Trophoblast cell (in vitro differentiated cells and primary cell): ENCODE measurements around the gene IQCF5.
A peak's percentile ranks its signal among the peaks of the same experiment; 100 is the strongest.
"Not testable (repeated sequence)": the region's sequence is repeated elsewhere in the genome, so short reads cannot be mapped to it uniquely, and the experiment has no call there.

Experiments
- DNase-seq, 2 donors: peaks; one replicate each; pipeline ENCODE4 v3.0.0-alpha.2; 2016
- H2AFZ ChIP-seq: 2 replicates; pipeline ENCODE4 v1.6.1; 2013; ENCODE audit warnings: low read length, moderate library complexity, mild to moderate bottlenecking; ENCODE audit not compliant: insufficient read depth, poor library complexity
- H2AK5ac ChIP-seq: 2 replicates; pipeline ENCODE4 v1.6.1; 2013; ENCODE audit warnings: mild to moderate bottlenecking, low read length
- H2BK120ac ChIP-seq: 2 replicates; pipeline ENCODE4 v1.6.1; 2013; ENCODE audit warnings: low read length, mild to moderate bottlenecking, moderate library complexity; ENCODE audit not compliant: insufficient read depth, poor library complexity
- H2BK12ac ChIP-seq: 2 replicates; pipeline ENCODE4 v1.6.1; 2013; ENCODE audit warnings: mild to moderate bottlenecking, low read length, moderate library complexity
- H2BK5ac ChIP-seq: 2 replicates; pipeline ENCODE4 v1.6.1; 2013; ENCODE audit warnings: low read length, low read depth, moderate library complexity, mild to moderate bottlenecking; ENCODE audit not compliant: poor library complexity
- H3K14ac ChIP-seq: 2 replicates; pipeline ENCODE4 v1.6.1; 2013; ENCODE audit warnings: mild to moderate bottlenecking, low read length
- H3K18ac ChIP-seq: 2 replicates; pipeline ENCODE4 v1.6.1; 2013; ENCODE audit warnings: mild to moderate bottlenecking, low read length
- H3K23ac ChIP-seq: 2 replicates; pipeline ENCODE4 v1.6.1; 2013; ENCODE audit warnings: low read length
- H3K27ac ChIP-seq: 2 replicates; pipeline ENCODE4 v1.5.1; 2013; ENCODE audit warnings: low read depth, mild to moderate bottlenecking, inconsistent platforms, low read length, moderate library complexity
- H3K27me3 ChIP-seq: 2 replicates; pipeline ENCODE4 v1.6.1; 2013; ENCODE audit warnings: inconsistent platforms, mild to moderate bottlenecking, low read length, moderate library complexity; ENCODE audit not compliant: insufficient read depth
- H3K36me3 ChIP-seq, 2 experiments: 1 replicate in 1 of 2; 2 replicates in 1 of 2; pipeline ENCODE4 v1.6.1; 2013; ENCODE audit warnings: low read length in 2 of 2, mild to moderate bottlenecking in 2 of 2, moderate library complexity in 1 of 2; ENCODE audit not compliant: insufficient read depth in 2 of 2, control insufficient read depth in 1 of 2
- H3K4ac ChIP-seq: 2 replicates; pipeline ENCODE4 v1.6.1; 2013; ENCODE audit warnings: low read depth, mild to moderate bottlenecking, low read length, moderate library complexity
- H3K4me1 ChIP-seq, 2 experiments: 1 replicate in 1 of 2; 2 replicates in 1 of 2; pipeline ENCODE4 v1.6.1; 2013; ENCODE audit warnings: low read length in 2 of 2, mild to moderate bottlenecking in 2 of 2, moderate library complexity in 1 of 2; ENCODE audit not compliant: insufficient read depth in 2 of 2, control insufficient read depth in 1 of 2
- H3K4me2 ChIP-seq: 2 replicates; pipeline ENCODE4 v1.6.1; 2013; ENCODE audit warnings: inconsistent platforms, mild to moderate bottlenecking, low read length, moderate library complexity
- H3K4me3 ChIP-seq: 2 replicates; pipeline ENCODE4 v1.5.1; 2013; ENCODE audit warnings: mild to moderate bottlenecking, low read depth, low read length, inconsistent platforms
- H3K79me1 ChIP-seq: one replicate; pipeline ENCODE4 v1.6.1; 2013; ENCODE audit warnings: low read length
- H3K79me2 ChIP-seq: 2 replicates; pipeline ENCODE4 v1.6.1; 2013; ENCODE audit warnings: low read length, mild to moderate bottlenecking; ENCODE audit not compliant: control insufficient read depth, insufficient read depth, poor library complexity
- H3K9ac ChIP-seq: 2 replicates; pipeline ENCODE4 v1.6.1; 2013; ENCODE audit warnings: mild to moderate bottlenecking, low read length
- H3K9me3 ChIP-seq: 2 replicates; pipeline ENCODE4 v1.6.1; 2013; ENCODE audit warnings: low read depth, mild to moderate bottlenecking, control low read depth, inconsistent platforms, low read length; ENCODE audit not compliant: insufficient read depth
- H4K12ac ChIP-seq: 2 replicates; pipeline ENCODE4 v1.6.1; 2013; ENCODE audit warnings: low read depth, mild to moderate bottlenecking, low read length, moderate library complexity
- H4K8ac ChIP-seq: 2 replicates; pipeline ENCODE4 v1.6.1; 2013; ENCODE audit warnings: low read depth, mild to moderate bottlenecking, low read length, moderate library complexity
- H4K91ac ChIP-seq: one replicate; pipeline ENCODE4 v1.6.1; 2013; ENCODE audit warnings: low read depth, mild to moderate bottlenecking, low read length, moderate library complexity
- WGBS: extraction: QIAGEN DNeasy Blood & Tissue Kit; methylation state at CpG from one replicate; pipeline ENCODE4 v1.1.7; 2013; ENCODE audit warnings: missing lambda C conversion rate; ENCODE audit not compliant: insufficient read length, insufficient coverage; ENCODE audit errors: extremely low coverage; 5-methylcytosine and 5-hydroxymethylcytosine counted together

IQCF5 gene

DNA sequence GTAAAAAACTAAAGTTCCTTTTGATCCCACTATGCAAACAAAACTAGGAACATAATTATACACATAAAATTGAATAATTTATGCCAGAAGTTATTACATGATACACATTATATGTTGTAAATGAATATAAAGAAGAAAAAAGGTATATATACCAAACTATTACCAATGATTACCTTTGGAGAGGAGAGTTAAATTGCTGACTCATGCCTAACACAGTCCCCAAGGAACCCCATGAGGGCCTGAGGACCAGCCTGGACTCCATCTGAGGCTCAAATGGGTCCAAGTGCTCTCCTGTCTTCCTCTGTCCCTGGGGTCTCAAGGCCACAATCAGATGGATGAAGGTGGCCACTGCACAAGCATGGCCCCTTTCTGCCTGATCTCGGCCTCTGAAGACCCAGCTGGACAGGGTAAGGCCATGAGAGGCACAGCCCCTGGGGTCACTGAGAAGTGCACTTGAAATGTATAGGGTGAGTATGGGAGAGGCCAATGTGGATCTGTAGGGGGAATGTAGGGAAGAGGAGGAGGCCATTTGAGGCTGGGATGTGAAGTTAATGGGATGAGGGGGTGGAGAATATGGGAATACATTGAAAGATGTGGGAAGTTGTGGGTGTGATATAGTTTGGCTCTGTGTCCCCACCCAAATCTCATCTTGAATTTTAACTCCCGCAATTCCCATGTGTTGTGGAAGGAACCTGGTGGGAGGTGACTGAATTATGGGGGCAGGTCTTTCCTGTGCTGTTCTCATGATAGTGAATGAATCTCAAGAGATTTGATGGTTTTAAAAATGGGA lies 28.8 kb upstream of the IQCF5 start:
- Histone ChIP-seq H3K36me3 (no peaks in the 10 kb centered on the region), H3K4me1 (no peaks in the 10 kb centered on the region), H3K4ac (no peak overlapping the region), H4K91ac (no peak overlapping the region), H3K18ac (no peak overlapping the region), H3K14ac (no peak overlapping the region), H3K27me3 (no peaks in the 10 kb centered on the region), H3K9me3 (peaks cover 7% of the 10 kb centered on the region), H2BK12ac (no peak overlapping the region), H2BK5ac (no peak overlapping the region), H2BK120ac (no peak overlapping the region), H2AFZ (no peak overlapping the region), H3K9ac (no peak overlapping the region), H3K79me2 (no peaks in the 10 kb centered on the region), H3K79me1 (no peaks in the 10 kb centered on the region), H3K4me2 (no peak overlapping the region), H4K8ac (no peak overlapping the region), H3K4me3 (no peak overlapping the region), H2AK5ac (no peak overlapping the region), H3K27ac (no peak overlapping the region), H4K12ac (no peak overlapping the region), H3K23ac (no peak overlapping the region)
- WGBS, result no CpG with 5 or more reads among the region's 2 CpGs
- DNase-seq, result no peak

DNA sequence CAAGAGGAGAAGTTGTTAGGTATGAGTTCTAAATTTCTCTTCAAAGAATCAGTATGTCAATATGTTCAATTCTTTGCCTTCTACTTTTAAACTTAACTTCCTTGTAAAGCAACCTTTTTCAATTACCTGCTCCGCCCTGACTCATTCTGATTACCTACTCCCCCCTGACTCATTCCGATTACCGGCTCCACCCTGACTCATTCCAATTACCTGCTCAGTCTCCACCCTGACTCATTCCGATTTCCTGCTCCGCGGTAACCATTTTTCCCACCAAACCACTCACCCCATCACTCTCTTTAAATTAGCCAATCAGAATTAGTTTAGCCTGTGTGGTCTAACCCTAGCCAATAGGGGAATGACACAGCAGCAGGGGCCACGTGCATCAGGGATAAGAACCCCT lies 27.0 kb upstream of the IQCF5 start:
- not testable (repeated sequence) for H2AK5ac ChIP-seq, H3K36me3 ChIP-seq, H2BK120ac ChIP-seq, H3K4me1 ChIP-seq, H3K14ac ChIP-seq, H3K4ac ChIP-seq, H2BK12ac ChIP-seq, H3K9me3 ChIP-seq, H3K27me3 ChIP-seq, H3K79me1 ChIP-seq, H3K4me3 ChIP-seq, H2AFZ ChIP-seq, H2BK5ac ChIP-seq, H3K27ac ChIP-seq, H3K23ac ChIP-seq, H3K18ac ChIP-seq, H3K9ac ChIP-seq, H4K8ac ChIP-seq, H4K91ac ChIP-seq, H3K4me2 ChIP-seq, H4K12ac ChIP-seq, H3K79me2 ChIP-seq
- DNase-seq, result peak in 1 of 2 donors; percentile 4
- WGBS, result no CpG with 5 or more reads among the region's 7 CpGs

DNA sequence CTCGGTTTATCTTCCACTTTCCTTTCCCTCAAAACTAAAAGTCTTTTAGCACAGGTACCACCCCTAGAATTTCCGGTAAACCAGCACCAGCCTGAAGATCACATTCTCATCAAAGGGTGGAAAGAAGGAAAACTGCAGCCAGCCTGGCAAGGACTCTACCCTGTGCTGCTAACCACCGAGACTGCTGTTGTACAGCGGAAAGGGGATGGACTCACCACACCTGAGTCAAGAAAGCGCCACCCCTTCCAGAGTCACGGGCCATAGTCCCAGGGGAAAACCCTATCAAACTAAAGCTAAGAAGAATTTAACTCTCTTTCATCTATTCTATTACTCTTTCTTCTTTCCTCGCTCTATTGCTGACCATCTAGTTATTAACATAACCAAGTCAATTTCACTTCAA lies 24.6 kb upstream of the IQCF5 start:
- no CpG with 5 or more reads among the region's 7 CpGs for WGBS
- H3K9ac ChIP-seq, H2BK120ac ChIP-seq, H3K18ac ChIP-seq, H3K79me2 ChIP-seq, H3K23ac ChIP-seq, H3K4me2 ChIP-seq, H3K4ac ChIP-seq, H2BK5ac ChIP-seq, H2AFZ ChIP-seq, H3K4me3 ChIP-seq, H3K27me3 ChIP-seq, H3K4me1 ChIP-seq, H3K14ac ChIP-seq, H3K36me3 ChIP-seq, H4K8ac ChIP-seq, H3K79me1 ChIP-seq, H2AK5ac ChIP-seq, H4K91ac ChIP-seq, H2BK12ac ChIP-seq, DNase-seq, H4K12ac ChIP-seq, H3K9me3 ChIP-seq, H3K27ac ChIP-seq: not testable (repeated sequence)

DNA sequence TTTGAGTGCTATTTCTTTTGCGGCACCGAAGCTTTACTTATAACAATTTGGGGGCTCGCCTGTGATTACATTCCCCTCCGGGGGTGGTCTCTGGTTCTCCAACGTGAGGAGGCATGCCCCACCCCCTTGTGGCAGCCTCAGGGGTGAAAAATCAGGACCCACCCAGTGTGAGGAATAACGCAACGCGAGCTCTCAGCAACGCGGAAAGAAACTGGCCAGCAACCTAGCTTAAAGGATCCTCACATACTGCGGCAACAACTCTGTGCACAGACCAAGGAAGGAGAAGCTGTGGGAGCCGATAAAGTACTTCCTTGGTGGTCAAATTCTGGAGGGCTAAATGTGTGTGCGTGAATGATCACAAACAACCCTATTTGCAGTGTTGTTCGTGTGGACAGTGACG lies 22.0 kb upstream of the IQCF5 start:
- H3K9me3 ChIP-seq, result peaks cover 8% of the 10 kb centered on the region
- H3K79me1 ChIP-seq, result no peaks in the 10 kb centered on the region
- H3K4me1 ChIP-seq, result no peaks in the 10 kb centered on the region
- H3K18ac ChIP-seq, result no peak overlapping the region
- no peak overlapping the region for H4K91ac ChIP-seq
- H4K12ac ChIP-seq, result no peak overlapping the region
- H3K27ac ChIP-seq, result no peak overlapping the region
- DNase-seq, result no peak
- no peak overlapping the region for H2BK120ac ChIP-seq
- no peaks in the 10 kb centered on the region for H3K36me3 ChIP-seq
- no peak overlapping the region for H3K4me3 ChIP-seq
- H3K14ac ChIP-seq, result no peak overlapping the region
- no CpG with 5 or more reads among the region's 15 CpGs for WGBS
- no peak overlapping the region for H3K9ac ChIP-seq
- H3K27me3 ChIP-seq, result no peaks in the 10 kb centered on the region
- H3K79me2 ChIP-seq, result no peaks in the 10 kb centered on the region
- H2AFZ ChIP-seq, result no peak overlapping the region
- H4K8ac ChIP-seq, result no peak overlapping the region
- no peak overlapping the region for H3K4me2 ChIP-seq
- no peak overlapping the region for H3K4ac ChIP-seq
- H2BK12ac ChIP-seq, result no peak overlapping the region
- H3K23ac ChIP-seq, result no peak overlapping the region
- no peak overlapping the region for H2BK5ac ChIP-seq
- H2AK5ac ChIP-seq, result no peak overlapping the region
